IMR-90 (cell line): Measurements from ENCODE around the gene HRH4. TPM values are rescaled to one million over a fixed set of nuclear protein-coding genes. Genes with fewer than 3 reads are reported as not detected.

ENCODE experiments used
- ATAC-seq: fragments of 200-7000 bp; cut with Tn5 transposase; 2 replicates; pipeline ENCODE4 v1.9.1; 2020; ENCODE audit warnings: low read depth, mild to moderate bottlenecking, moderate library complexity
- BruUV-seq: library from RNA; stranded (reverse); fragments of 400-500 nt; replicated peaks from 2 replicates; lab custom pipeline; 2021; lab: Mats Ljungman, UMichigan
- CTCF ChIA-PET: fragments of 300-600 bp; formaldehyde crosslinking; extraction: SDS; loops from one replicate; lab custom pipeline; 2021; ENCODE audit warnings: antibody characterized with exemption; lab: Yijun Ruan, JAX
- POLR2A ChIA-PET: fragments of 300-600 bp; sonication (Branson Sonifier 250); formaldehyde crosslinking; loops from one replicate; lab custom pipeline; 2022; ENCODE audit warnings: antibody characterized with exemption; ENCODE audit not compliant: unreplicated experiment; lab: Charles Lee
- DNase-seq: peaks from one replicate; pipeline ENCODE4 v3.0.0; 2013
- H2AFZ ChIP-seq: replicated peaks from 2 replicates; pipeline ENCODE3; 2013; ENCODE audit warnings: low read length, mild to moderate bottlenecking; ENCODE audit not compliant: poor library complexity
- H2AK5ac ChIP-seq: 2 replicates; pipeline ENCODE4 v1.6.1; 2013; ENCODE audit warnings: low read depth, low read length, inconsistent platforms
- H2AK9ac ChIP-seq: replicated peaks from 2 replicates; pipeline ENCODE3; 2013; ENCODE audit warnings: mild to moderate bottlenecking, low read depth, low read length, moderate library complexity; ENCODE audit not compliant: poor library complexity
- H2BK120ac ChIP-seq: 2 replicates; pipeline ENCODE4 v1.6.1; 2013; ENCODE audit warnings: low read depth, low read length, inconsistent platforms
- H2BK15ac ChIP-seq: 3 replicates; pipeline ENCODE4 v1.6.1; 2013; ENCODE audit warnings: low read depth, low read length, inconsistent platforms
- H2BK20ac ChIP-seq: 2 replicates; pipeline ENCODE4 v1.6.1; 2013; ENCODE audit warnings: low read depth, mild to moderate bottlenecking, inconsistent platforms, low read length, moderate library complexity
- H2BK5ac ChIP-seq: 2 replicates; pipeline ENCODE4 v1.6.1; 2013; ENCODE audit warnings: mild to moderate bottlenecking, low read depth, low read length, inconsistent platforms; ENCODE audit not compliant: poor library complexity, severe bottlenecking
- H3K14ac ChIP-seq: replicated peaks from 2 replicates; pipeline ENCODE4 v1.6.1; 2013; ENCODE audit warnings: low read depth, low read length, inconsistent platforms
- H3K18ac ChIP-seq: 2 replicates; pipeline ENCODE4 v1.6.1; 2013; ENCODE audit warnings: low read depth, low read length, control low read depth
- H3K23ac ChIP-seq: 2 replicates; pipeline ENCODE4 v1.6.1; 2013; ENCODE audit warnings: low read depth, low read length, inconsistent platforms
- H3K27ac ChIP-seq: 2 replicates; pipeline ENCODE4 v1.5.1; 2013; ENCODE audit warnings: mild to moderate bottlenecking, control low read depth, low read length; ENCODE audit not compliant: insufficient read depth
- H3K27me3 ChIP-seq: 2 replicates; pipeline ENCODE4 v1.6.1; 2013; ENCODE audit warnings: low read length; ENCODE audit not compliant: control insufficient read depth, insufficient read depth
- H3K36me3 ChIP-seq: 2 replicates; pipeline ENCODE4 v1.6.1; 2013; ENCODE audit warnings: low read length, mixed read lengths; ENCODE audit not compliant: control insufficient read depth, insufficient read depth
- H3K4ac ChIP-seq: 2 replicates; pipeline ENCODE4 v1.6.1; 2013; ENCODE audit warnings: low read depth, low read length, inconsistent platforms
- H3K4me1 ChIP-seq: 2 replicates; pipeline ENCODE4 v1.6.1; 2013; ENCODE audit warnings: low read length, mixed read lengths; ENCODE audit not compliant: control insufficient read depth, insufficient read depth
- H3K4me2 ChIP-seq: 2 replicates; pipeline ENCODE4 v1.6.1; 2013; ENCODE audit warnings: low read depth, mild to moderate bottlenecking, control low read depth, low read length, moderate library complexity
- H3K4me3 ChIP-seq: 2 replicates; pipeline ENCODE4 v1.5.1; 2013; ENCODE audit warnings: low read depth, mild to moderate bottlenecking, control low read depth, low read length, moderate library complexity; ENCODE audit not compliant: insufficient read depth
- H3K56ac ChIP-seq: 2 replicates; pipeline ENCODE4 v1.6.1; 2013; ENCODE audit warnings: low read length, inconsistent platforms; ENCODE audit not compliant: insufficient read depth; ENCODE audit errors: extremely low read depth
- H3K79me1 ChIP-seq, 2 experiments: 2 replicates each; pipeline ENCODE4 v1.6.1; 2013; ENCODE audit warnings: low read length in 2 of 2, inconsistent platforms in 1 of 2, low read depth in 1 of 2
- H3K9ac ChIP-seq: 2 replicates; pipeline ENCODE4 v1.6.1; 2013; ENCODE audit warnings: low read depth, low read length, control low read depth
- H3K9me1 ChIP-seq: 2 replicates; pipeline ENCODE4 v1.6.1; 2013; ENCODE audit warnings: low read length, inconsistent platforms; ENCODE audit not compliant: insufficient read depth
- H3K9me3 ChIP-seq: 2 replicates; pipeline ENCODE4 v1.6.1; 2013; ENCODE audit warnings: low read length; ENCODE audit not compliant: control insufficient read depth, insufficient read depth
- H4K20me1 ChIP-seq: 2 replicates; pipeline ENCODE4 v1.6.1; 2013; ENCODE audit warnings: low read length, inconsistent platforms; ENCODE audit not compliant: insufficient read depth
- H4K5ac ChIP-seq: 2 replicates; pipeline ENCODE4 v1.6.1; 2013; ENCODE audit warnings: mild to moderate bottlenecking, low read depth, low read length, control low read depth
- H4K8ac ChIP-seq, 2 experiments: 2 replicates each; pipeline ENCODE4 v1.6.1; 2013; ENCODE audit warnings: low read depth in 2 of 2, low read length in 2 of 2, control low read depth in 1 of 2, inconsistent platforms in 1 of 2
- H4K91ac ChIP-seq: 2 replicates; pipeline ENCODE4 v1.6.1; 2013; ENCODE audit warnings: low read depth, low read length, inconsistent platforms; ENCODE audit not compliant: insufficient read depth
- BHLHE40 ChIP-seq: fragments of 150-350 bp; IDR thresholded peaks from 2 replicates; pipeline ENCODE4 v1.6.1; 2016; ENCODE audit warnings: mild to moderate bottlenecking, low read depth, low read length
- CEBPB ChIP-seq: IDR thresholded peaks from 2 replicates; pipeline ENCODE4 v1.6.1; 2012; ENCODE audit warnings: low read depth, low read length, improper control_type of control experiment
- CHD1 ChIP-seq: IDR thresholded peaks from 2 replicates; pipeline ENCODE4 v1.6.1; 2012; ENCODE audit warnings: low read depth, low read length, improper control_type of control experiment
- FOS ChIP-seq: fragments of 150-350 bp; IDR thresholded peaks from 2 replicates; pipeline ENCODE4 v1.6.1; 2016; ENCODE audit warnings: low read depth, low read length
- MAFK ChIP-seq: IDR thresholded peaks from 2 replicates; pipeline ENCODE4 v1.6.1; 2012; ENCODE audit warnings: low read depth, low read length, improper control_type of control experiment
- MXI1 ChIP-seq: IDR thresholded peaks from 2 replicates; pipeline ENCODE4 v1.6.1; 2012; ENCODE audit warnings: low read depth, mild to moderate bottlenecking, low read length, moderate library complexity, borderline replicate concordance
- NFE2L2 ChIP-seq: fragments of 150-350 bp; IDR thresholded peaks from 2 replicates; pipeline ENCODE4 v1.6.1; 2016; ENCODE audit warnings: low read depth, mild to moderate bottlenecking, low read length
- RAD21 ChIP-seq: IDR thresholded peaks from 2 replicates; pipeline ENCODE4 v1.6.1; 2012; ENCODE audit warnings: low read length, improper control_type of control experiment
- RCOR1 ChIP-seq: IDR thresholded peaks from 2 replicates; pipeline ENCODE4 v1.6.1; 2012; ENCODE audit warnings: mild to moderate bottlenecking, low read length, improper control_type of control experiment; ENCODE audit not compliant: insufficient replicate concordance
- RFX5 ChIP-seq: IDR thresholded peaks from 2 replicates; pipeline ENCODE4 v1.8.0; 2012; ENCODE audit warnings: low read depth, mild to moderate bottlenecking, low read length, moderate library complexity
- WGBS, 2 experiments: methylation state at CpG; one replicate each; pipeline versions ENCODE4 v1.1.5 to v1.1.7; 2013; ENCODE audit warnings: missing lambda C conversion rate in 2 of 2; ENCODE audit not compliant: insufficient read length in 1 of 2; ENCODE audit errors: extremely low coverage in 2 of 2; 5-methylcytosine and 5-hydroxymethylcytosine counted together
- dilution Hi-C: fragments of 300-500 bp; cut with HindIII; formaldehyde crosslinking; loops from one replicate; pipeline ENCODE4 v1.14.3; 2018; ENCODE audit warnings: low sequenced_read_pairs; ENCODE audit not compliant: unreplicated experiment
- in situ Hi-C: fragments of 300-500 bp; cut with MboI; formaldehyde crosslinking; loops from 3 replicates; pipeline ENCODE4 v1.14.3; 2019; ENCODE audit warnings: low sequenced_read_pairs, inconsistent platforms, mixed read lengths
- intact Hi-C: fragments of 100-400 bp; cut with micrococcal nuclease; formaldehyde crosslinking; loops from 2 replicates; pipeline ENCODE4 v1.10.0; 2022
- polyA plus RNA-seq, 3 experiments: library from polyadenylated mRNA; depleted of rRNA; stranded (reverse); fragments of >200 nt; gene quantifications; 2 replicates each; pipeline ENCODE4 v1.2.3, GENCODE V29; 2012; ENCODE audit warnings: low replicate concordance in 1 of 3
- total RNA-seq: library from RNA; depleted of rRNA; stranded (reverse); fragments of >200 nt; gene quantifications from 2 replicates; pipeline ENCODE4 v1.2.3, GENCODE V29; 2012
- TF ChIP-seq, protein P1 (sequence below): fragments of 150-350 bp; IDR thresholded peaks from 2 replicates; pipeline ENCODE4 v1.6.1; 2017; ENCODE audit warnings: mild to moderate bottlenecking, antibody characterized with exemption, low read length, low read depth
- TF ChIP-seq, protein P2 (sequence below): fragments of 150-350 bp; IDR thresholded peaks from 2 replicates; pipeline ENCODE4 v1.6.1; 2016; ENCODE audit warnings: low read depth, mild to moderate bottlenecking, low read length, moderate library complexity, borderline replicate concordance

Gene HRH4
- total and polyA plus RNA-seq, 2 of the 4 experiments (the other 2 are of a cell fraction): not detected

- no peak for ATAC-seq
- BruUV-seq: no TSS peak
- Histone ChIP-seq H2BK15ac (no peak overlapping the region), H3K9ac (no peak overlapping the region), H2AK5ac (no peak overlapping the region), H3K4me1 (no peaks in the 10 kb centered on the region), H4K20me1 (no peaks in the 10 kb centered on the region), H3K36me3 (no peaks in the 10 kb centered on the region), H3K14ac (no peak overlapping the region), H3K4ac (no peak overlapping the region), H3K56ac (no peak overlapping the region), H4K8ac (no peak overlapping the region), H3K9me3 (no peaks in the 10 kb centered on the region), H2AK9ac (no peak overlapping the region), H3K9me1 (no peaks in the 10 kb centered on the region), H3K23ac (no peak overlapping the region), H3K4me3 (no peak overlapping the region), H2BK120ac (no peak overlapping the region), H3K27ac (no peak overlapping the region), H4K91ac (no peak overlapping the region), H2AFZ (no peak overlapping the region), H4K5ac (no peak overlapping the region), H3K27me3 (peaks cover 15% of the 10 kb centered on the region), H3K4me2 (no peak overlapping the region), H2BK20ac (no peak overlapping the region), H3K18ac (no peak overlapping the region), H3K79me1 (no peaks in the 10 kb centered on the region), H2BK5ac (no peak overlapping the region)
- WGBS, 2 experiments: no CpG with 5 or more reads among the region's 2 CpGs
- intact Hi-C loops: no loop called here
- no peak for DNase-seq
- dilution Hi-C loops: no loop called here
- ChIA-PET POLR2A (no interaction called here), CTCF (no interaction called here)
- no peak for TF ChIP-seq RCOR1
- TF ChIP-seq, protein P1, sequence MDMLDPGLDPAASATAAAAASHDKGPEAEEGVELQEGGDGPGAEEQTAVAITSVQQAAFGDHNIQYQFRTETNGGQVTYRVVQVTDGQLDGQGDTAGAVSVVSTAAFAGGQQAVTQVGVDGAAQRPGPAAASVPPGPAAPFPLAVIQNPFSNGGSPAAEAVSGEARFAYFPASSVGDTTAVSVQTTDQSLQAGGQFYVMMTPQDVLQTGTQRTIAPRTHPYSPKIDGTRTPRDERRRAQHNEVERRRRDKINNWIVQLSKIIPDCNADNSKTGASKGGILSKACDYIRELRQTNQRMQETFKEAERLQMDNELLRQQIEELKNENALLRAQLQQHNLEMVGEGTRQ: no peak
- no peak for TF ChIP-seq CEBPB
- TF ChIP-seq MXI1: no peak
- no peak for TF ChIP-seq FOS
- no peak for TF ChIP-seq BHLHE40
- no peak for TF ChIP-seq CHD1
- TF ChIP-seq NFE2L2: no peak
- no peak for TF ChIP-seq RFX5
- TF ChIP-seq, protein P2, sequence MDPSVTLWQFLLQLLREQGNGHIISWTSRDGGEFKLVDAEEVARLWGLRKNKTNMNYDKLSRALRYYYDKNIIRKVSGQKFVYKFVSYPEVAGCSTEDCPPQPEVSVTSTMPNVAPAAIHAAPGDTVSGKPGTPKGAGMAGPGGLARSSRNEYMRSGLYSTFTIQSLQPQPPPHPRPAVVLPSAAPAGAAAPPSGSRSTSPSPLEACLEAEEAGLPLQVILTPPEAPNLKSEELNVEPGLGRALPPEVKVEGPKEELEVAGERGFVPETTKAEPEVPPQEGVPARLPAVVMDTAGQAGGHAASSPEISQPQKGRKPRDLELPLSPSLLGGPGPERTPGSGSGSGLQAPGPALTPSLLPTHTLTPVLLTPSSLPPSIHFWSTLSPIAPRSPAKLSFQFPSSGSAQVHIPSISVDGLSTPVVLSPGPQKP: no peak
- no peak for TF ChIP-seq MAFK
- TF ChIP-seq RAD21: no peak
- in situ Hi-C loops: no loop called here
Observed at GRCh38 chr18:24515721-24516120, 55.3 kb downstream of the HRH4 start.
